Epithelial cell of proximal tubule (primary cell): ENCODE data around the gene FBXO31. TPM values are rescaled to one million over a fixed set of nuclear protein-coding genes. Genes with fewer than 3 reads are reported as not detected.
"Not testable (repeated sequence)": the region's sequence is repeated elsewhere in the genome, so short reads cannot be mapped to it uniquely, and the experiment has no call there.

Experiments
- DNase-seq: peaks from one replicate; pipeline ENCODE4 v3.0.0-alpha.2; 2011; ENCODE audit warnings: low read depth
- H3K4me3 ChIP-seq: 2 replicates; pipeline ENCODE4 v1.5.1; 2011; ENCODE audit warnings: low read depth, mild to moderate bottlenecking, low read length
- total RNA-seq: library from RNA; depleted of rRNA; stranded (reverse); fragments of >200 nt; gene quantifications from 2 replicates; pipeline ENCODE4 v1.2.3, GENCODE V29; 2015
- TF ChIP-seq, protein P1 (sequence below): conservative IDR thresholded peaks from 2 replicates; pipeline ENCODE4 v1.5.1; 2012; ENCODE audit warnings: low read depth, mild to moderate bottlenecking, low read length

Gene FBXO31
- total RNA-seq, 1 donor from 2014 or later, result 18.0 TPM

DNA sequence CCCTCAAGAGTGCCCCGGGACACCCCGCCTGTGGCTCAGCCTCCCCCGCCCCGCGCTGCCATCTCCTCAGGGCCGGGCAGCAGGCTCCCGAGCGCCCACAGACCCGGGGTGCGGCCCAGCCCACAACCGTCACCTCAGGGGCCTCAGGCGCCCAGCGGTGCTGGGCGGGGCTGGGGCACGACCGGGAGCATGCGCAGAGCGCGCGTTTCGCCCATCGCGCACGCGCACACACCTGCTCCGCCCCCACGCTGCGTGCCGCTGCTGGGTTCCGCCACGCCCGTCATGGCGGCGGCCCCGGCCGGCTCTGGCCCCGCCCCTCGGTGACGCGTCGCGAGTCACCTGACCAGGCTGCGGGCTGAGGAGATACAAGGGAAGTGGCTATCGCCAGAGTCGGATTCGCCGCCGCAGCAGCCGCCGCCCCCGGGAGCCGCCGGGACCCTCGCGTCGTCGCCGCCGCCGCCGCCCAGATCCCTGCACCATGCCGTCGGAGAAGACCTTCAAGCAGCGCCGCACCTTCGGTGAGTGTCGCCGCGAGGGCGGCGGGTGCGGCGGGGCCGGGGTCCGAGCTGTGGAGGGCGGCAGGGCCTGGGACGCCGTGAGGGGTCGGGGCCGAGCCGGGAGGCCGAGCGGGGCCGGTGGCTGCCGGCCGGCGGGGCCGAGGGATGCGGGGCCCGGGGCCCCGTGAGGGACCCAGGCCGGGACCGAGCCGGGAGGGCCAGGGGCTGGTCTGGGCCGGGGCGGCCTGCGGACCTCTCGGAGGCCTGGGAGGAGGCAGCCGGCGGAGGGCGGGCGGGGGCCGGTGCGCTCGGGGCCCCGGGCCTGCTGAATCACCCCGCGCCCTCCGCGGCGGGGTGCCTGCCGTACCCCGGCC lies 8.6 kb upstream of the FBXO31 start, which contains the start of gene MAP1LC3B:
MAP1LC3B (plus strand) TSS at position 387 of the 871 bp plus-strand sequence; CDS start at position 479, 92 bp downstream.
- DNase-seq, result no peak
- TF ChIP-seq, protein P1, sequence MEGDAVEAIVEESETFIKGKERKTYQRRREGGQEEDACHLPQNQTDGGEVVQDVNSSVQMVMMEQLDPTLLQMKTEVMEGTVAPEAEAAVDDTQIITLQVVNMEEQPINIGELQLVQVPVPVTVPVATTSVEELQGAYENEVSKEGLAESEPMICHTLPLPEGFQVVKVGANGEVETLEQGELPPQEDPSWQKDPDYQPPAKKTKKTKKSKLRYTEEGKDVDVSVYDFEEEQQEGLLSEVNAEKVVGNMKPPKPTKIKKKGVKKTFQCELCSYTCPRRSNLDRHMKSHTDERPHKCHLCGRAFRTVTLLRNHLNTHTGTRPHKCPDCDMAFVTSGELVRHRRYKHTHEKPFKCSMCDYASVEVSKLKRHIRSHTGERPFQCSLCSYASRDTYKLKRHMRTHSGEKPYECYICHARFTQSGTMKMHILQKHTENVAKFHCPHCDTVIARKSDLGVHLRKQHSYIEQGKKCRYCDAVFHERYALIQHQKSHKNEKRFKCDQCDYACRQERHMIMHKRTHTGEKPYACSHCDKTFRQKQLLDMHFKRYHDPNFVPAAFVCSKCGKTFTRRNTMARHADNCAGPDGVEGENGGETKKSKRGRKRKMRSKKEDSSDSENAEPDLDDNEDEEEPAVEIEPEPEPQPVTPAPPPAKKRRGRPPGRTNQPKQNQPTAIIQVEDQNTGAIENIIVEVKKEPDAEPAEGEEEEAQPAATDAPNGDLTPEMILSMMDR, result no peak
- H3K4me3 ChIP-seq, result peak within 1 kb of the TSS; percentile 72

GRCh38 chr16:87391324-87391949 lies 7.9 kb upstream of the FBXO31 start:
- TF ChIP-seq, protein P1, result no peak
- peak overlapping the region; percentile 71 for H3K4me3 ChIP-seq
- no peak for DNase-seq

DNA sequence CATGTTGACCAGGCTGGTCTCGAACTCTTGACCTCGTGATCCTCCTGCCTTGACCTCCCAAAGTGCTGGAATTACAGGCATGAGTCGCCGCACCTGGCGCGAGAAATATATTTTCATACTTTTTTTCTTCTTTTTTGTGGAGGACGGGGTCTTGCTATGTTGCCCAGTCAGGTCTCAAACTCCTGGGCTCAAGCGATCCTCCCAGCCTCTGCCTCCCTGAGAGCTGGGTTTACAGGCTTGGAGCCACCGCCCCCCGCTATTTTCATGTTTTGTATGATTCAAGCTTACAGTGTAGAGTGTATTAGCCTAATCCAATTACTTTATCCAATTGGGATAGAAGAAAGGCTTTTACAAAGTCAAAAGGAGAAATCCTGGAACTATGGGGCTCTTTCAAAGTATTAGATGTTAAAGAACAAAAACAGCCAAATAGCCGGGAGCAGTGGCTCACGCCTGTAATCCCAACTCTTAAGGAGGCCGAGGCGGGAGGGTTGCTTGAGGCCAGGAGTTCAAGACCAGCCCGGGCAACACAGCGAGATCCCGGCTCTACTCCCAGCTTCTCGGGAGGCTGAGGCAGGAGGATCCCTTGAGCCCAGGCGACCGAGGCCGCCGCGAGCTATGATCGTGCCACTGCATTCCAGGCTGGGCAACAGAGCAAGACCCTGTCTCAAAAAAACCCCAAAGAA lies 7.2 kb upstream of the FBXO31 start:
- TF ChIP-seq, protein P1, result no peak
- no peak for DNase-seq
- H3K4me3 ChIP-seq, result peak overlapping the region; percentile 71

- H3K4me3 ChIP-seq, DNase-seq: not testable (repeated sequence)
These were observed 6.3 kb upstream of the FBXO31 start for GRCh38 chr16:87389914-87390313.

GRCh38 chr16:87389245-87389644 lies 5.7 kb upstream of the FBXO31 start:
- no peak overlapping the region for H3K4me3 ChIP-seq
- TF ChIP-seq, protein P1, result no peak
- DNase-seq, result no peak

GRCh38 chr16:87388818-87389134 lies 5.2 kb upstream of the FBXO31 start:
- H3K4me3 ChIP-seq, result no peak overlapping the region
- no peak for DNase-seq
- TF ChIP-seq, protein P1, result no peak

GRCh38 chr16:87387942-87388817 lies 4.6 kb upstream of the FBXO31 start:
- peak; percentile 100 for DNase-seq
- H3K4me3 ChIP-seq, result peak overlapping the region; percentile 36
- TF ChIP-seq, protein P1, result no peak

GRCh38 chr16:87384875-87385167 lies 1.2 kb upstream of the FBXO31 start:
- not testable (repeated sequence) for DNase-seq
- H3K4me3 ChIP-seq, result peak overlapping the region; percentile 54
